HG03457 (cell line): ENCODE measurements around the gene RNF112.

ENCODE experiments used
- ATAC-seq: cut with Tn5 transposase; IDR thresholded peaks from one replicate; pipeline ENCODE4 v1.9.1; 2021; ENCODE audit warnings: moderate number of reproducible peaks; ENCODE audit not compliant: unreplicated experiment

RNF112 gene

DNA sequence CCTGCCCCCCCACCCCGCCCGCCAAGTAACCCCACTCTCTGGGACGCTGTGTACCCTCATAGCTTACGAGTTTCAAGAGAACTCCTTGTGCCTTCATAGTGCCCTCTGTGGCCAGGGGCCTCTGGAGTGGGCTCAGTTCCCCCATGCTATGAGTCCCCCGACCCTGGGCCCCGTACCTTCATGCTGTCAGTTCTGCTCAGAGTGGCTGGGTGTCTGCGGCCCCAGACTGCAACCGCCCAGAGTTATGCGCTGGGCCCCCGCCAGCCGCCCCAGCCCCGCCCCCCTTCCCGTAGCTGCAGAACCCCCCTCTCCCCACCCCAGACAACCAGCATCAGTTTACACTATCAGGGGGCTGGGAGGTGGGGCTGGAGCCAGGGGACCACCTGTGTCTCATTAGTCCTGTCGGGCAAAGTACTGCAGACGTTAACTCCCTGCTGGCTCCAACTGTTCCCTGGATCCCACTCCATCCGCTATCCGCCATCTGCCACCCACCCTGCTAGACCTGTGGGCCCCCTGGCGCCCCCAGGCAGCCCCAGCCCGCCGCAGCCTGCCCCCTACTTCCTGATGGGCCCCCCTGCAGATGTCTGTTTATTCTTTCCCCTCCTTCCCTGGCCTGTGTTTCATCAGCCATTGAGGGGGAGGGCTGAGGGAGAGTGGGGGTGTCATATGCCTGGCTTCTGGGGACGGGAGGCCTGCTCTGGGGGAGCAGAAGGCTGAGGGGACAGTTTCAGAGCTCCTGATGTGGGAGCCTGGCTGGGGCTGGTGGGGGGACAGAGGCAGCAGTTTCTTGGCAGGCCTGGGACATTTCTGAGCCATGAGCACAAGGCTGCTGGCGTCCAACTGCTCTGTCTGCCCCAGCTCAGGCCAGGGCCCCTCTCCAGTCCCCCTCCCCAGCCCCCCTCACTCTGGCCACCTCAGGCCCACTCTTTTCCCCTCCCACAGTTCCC, 23.8 kb upstream of the RNF112 start, which contains the start of gene MFAP4:
Gene MFAP4, minus strand, starts transcription at position 217 of the 947 bp plus-strand sequence. Its CDS starts 35 bp downstream, at position 182.
- no peak for ATAC-seq

- ATAC-seq, result no peak
Observed at GRCh38 chr17:19387921-19388521, 23.0 kb upstream of the RNF112 start.

DNA sequence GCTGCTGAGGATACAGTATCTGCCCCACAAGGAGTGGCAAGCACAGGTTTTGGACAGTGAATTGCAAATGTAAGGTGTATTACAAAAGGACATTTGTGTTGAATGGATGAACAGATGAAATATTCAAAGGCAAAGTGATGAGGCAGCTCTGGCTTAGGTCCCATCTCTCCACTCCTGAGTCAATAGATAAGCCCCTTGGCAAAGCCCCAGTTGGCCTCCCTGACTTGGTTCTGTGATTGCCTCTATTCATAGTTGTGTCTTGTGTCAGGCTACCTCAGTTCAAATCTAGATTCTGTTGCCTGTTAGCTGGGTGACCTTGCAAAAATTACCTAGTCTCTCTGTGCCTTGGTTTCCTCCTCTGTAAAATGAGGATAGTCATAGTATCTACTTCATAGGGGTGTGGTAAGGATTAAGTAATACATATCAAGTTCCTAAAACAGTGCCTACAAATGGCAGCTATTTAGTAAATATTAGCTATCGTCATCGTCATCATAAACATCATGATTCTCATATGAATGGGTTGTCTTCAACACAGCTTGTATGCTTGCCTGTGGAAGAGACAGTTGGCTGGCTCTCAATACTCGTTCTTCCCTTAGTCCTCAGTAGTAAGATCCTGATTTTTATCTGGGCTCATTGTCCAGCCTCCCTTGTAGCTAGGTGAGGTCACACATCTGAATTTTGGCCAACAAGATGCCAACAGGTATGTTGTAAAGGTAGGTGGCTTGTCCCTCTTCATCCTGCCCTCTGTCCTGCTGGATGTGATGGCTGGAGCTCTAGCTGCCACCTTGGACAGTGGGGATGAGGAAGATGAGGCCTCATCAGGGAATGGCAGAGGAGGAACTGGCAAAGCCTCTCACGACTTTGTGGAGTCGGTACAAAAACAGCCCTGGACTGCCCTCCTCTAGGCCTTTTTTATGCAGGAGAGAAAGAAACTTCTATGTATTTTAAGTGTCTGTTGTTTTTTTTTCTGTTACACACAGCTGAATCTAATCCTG, 21.9 kb upstream of the RNF112 start:
- ATAC-seq, result no peak

GRCh38 chr17:19390951-19391350, 20.1 kb upstream of the RNF112 start:
- ATAC-seq, result no peak

DNA sequence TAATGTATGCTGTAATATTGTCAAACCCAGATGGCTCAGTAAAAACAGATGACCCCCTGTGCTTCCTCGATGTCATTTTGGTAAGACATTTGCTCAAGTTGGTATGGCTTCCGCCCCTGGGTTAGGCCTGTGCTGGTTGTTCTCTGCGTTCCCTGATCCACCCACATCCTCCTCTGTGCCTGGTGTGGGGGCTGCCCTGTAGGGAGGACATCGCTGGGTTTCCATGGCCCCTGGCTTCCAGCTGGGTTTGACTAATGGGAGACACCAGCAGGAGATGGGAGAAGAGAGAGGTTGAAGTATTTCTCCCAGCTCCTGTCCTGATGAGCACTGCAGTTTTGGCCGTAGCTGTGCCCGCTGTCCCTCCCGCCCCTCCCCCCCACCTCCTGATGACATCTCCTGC, 19.6 kb upstream of the RNF112 start:
- no peak for ATAC-seq

DNA sequence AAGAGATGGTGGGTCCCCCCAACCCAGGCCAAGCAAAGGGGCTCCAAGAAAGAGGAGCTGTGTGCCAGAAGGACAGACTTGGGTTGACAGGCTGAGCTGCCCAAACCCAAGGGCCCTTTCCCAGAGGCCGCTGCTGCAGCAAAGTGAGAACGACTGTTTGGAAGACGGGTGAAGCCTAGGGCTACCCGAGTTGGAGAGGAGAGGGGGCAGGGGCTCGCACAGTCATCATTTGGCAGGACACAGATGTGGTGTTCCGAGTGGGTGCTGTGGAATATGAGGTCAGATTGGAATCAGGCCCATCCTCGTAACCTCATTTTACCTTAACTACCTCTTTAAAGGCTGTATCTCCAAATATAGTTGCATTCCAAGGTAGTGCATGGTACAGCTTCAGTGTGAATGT, 18.7 kb upstream of the RNF112 start:
- no peak for ATAC-seq

- no peak for ATAC-seq
Observed at GRCh38 chr17:19397556-19398041, 13.4 kb upstream of the RNF112 start.

DNA sequence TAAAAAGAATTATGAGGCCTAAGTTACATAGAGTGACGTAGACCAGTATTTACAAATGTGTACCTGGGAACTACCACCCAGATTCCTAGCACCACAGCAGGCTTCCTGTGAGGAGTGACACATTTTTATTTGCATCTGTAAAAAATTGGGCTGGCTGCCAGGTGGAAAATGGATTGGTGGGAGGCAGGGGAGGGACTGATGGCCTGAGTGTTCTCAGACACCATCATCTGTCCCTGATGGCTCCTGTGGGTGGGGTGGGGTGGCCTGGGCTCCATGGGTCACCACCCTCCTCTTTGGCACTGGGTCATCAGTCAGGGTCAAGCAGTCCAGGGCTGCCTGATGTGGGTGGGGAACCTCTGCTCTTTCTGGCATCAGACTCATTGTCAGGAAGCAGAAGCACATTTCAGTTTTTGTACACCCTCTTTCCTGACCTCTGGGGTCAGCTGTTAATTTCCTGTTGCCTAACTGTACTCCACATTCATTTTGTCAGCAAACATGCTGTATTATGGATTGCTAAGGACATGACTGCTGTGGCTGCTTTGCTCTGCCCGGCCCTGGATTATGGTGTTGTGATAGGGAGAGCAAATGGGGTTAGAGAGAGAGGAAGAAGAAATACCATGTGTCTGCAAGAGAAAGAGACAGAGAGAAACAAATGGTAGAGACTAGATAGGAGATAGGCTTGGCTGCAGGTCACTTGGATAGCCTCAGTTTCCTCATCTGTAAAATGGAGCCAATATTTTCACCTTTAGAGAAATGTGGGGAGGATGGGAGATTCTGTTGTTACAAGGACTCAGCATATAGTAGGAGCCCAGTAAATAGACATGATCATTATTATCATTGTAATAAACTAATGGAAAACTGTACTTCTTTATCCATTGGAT, 12.5 kb upstream of the RNF112 start:
- ATAC-seq, result no peak

DNA sequence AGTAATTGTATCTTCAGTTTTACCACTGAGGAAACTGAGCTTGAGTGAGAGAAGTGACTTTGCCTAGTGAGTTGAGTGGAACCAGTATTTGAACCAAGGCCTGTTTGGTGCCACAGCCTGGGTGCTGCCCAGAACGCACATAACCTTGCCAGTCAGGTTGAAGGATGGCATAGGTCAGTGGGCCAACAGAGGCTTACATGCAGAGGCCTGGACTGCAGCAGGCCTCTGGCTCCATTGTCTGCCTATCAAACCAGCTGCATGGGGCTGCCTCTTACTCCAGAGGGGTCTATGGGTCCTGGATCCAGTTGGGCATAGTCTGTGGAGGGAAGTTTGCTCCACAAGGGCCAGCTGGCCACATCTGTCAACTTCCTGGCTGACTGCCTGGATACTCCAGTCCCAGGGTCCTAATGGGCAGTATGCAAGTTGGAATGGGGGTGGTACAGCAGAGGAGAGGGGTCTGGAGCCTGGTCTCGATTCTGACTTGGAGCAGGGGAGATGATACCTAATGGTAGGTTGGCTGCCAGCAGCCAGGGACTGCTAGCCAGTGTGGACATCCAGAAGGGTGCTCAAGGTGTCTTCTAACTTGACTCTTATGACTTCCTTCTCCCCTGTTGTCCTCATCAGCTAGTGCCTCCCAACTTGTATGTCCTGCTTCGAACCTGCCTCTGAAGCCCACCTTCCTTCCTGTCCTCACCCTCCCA, 11.1 kb upstream of the RNF112 start:
- no peak for ATAC-seq

GRCh38 chr17:19401321-19402010, 9.6 kb upstream of the RNF112 start:
- ATAC-seq, result no peak

- no peak for ATAC-seq
Observed at GRCh38 chr17:19402171-19402570, 8.9 kb upstream of the RNF112 start.

- ATAC-seq, result no peak
Observed at GRCh38 chr17:19403021-19403420, 8.0 kb upstream of the RNF112 start.

DNA sequence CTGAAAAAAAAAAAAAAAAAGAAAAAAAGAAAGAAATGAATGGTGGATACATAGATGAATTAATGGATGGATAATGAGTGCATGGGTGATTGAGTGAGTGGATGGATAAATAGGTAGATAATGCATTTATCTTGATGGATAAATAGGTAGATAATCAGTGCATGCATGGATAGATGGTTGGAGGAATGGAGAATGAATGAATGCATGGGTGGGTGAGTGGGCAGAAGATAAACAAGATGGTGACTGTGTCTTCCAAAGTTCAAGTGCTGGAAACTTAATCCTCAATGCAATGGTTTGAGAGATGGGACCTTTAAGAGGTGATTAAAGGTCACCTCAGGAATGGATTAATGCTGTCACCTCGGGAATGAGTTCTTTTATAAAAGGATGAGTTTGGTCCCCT, 6.8 kb upstream of the RNF112 start:
- ATAC-seq, result no peak

- ATAC-seq, result no peak
Observed at GRCh38 chr17:19405114-19405513, 5.9 kb upstream of the RNF112 start.

DNA sequence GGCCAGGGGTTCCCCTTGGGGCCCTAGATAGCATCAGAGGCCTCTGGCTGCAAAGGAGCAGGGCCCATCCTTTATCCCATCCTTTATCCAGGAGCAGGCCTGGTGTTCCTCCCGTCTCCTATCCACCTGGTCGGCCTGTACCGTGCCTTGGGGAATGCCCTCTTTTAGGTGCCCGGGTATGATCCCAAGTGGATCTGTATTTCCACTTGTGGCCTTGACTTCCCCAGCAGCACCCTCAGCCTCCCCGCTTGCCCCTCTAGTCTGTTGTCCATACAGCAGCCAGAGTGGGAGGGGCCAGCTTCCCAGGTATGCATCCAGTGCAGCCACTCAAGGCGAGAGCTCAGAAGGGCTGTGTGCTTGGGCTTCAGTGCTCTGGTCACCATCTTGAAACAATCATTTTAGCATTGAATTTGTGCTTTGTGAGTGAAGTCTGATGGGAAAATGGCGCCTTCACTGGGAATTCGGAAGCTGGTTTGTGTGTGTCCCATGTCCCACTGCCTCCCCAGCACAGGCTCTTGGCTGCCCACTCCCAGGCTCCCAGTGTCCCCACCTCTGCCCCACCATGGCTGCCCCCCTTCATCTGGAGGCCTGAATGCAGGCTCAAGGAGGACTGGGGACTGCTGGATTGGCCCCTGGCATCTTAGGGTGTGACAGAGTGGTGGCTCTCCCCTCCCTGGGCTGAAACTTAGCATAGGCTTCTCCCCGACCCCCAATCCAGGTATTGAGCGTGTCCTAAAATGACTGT, 3.3 kb upstream of the RNF112 start:
- no peak for ATAC-seq

- no peak for ATAC-seq
Observed at GRCh38 chr17:19408346-19408710, 2.7 kb upstream of the RNF112 start.

- ATAC-seq, result no peak
Observed at GRCh38 chr17:19409066-19409465, 2.0 kb upstream of the RNF112 start.

GRCh38 chr17:19409509-19409908, 1.5 kb upstream of the RNF112 start:
- ATAC-seq, result no peak
